AG04449 (cell line): ENCODE measurements around the gene DVL2.

ENCODE experiments used
- CTCF ChIA-PET: fragments of 350-600 bp; formaldehyde crosslinking; extraction: SDS; loops from one replicate; lab custom pipeline; 2021; ENCODE audit warnings: antibody characterized with exemption; lab: Yijun Ruan, JAX
- POLR2A ChIA-PET: fragments of 400-600, 350-600 bp; formaldehyde crosslinking; extraction: SDS; loops from one replicate; lab custom pipeline; 2020; ENCODE audit warnings: antibody characterized with exemption, inconsistent platforms; lab: Yijun Ruan, JAX
- DNase-seq: peaks from one replicate; pipeline ENCODE4 v3.0.0-alpha.2; 2010; ENCODE audit warnings: low read depth, low spot score
- H3K4me3 ChIP-seq: 2 replicates; pipeline ENCODE4 v1.5.1; 2011; ENCODE audit warnings: low read depth, mild to moderate bottlenecking, control low read depth, low read length
- CTCF ChIP-seq: IDR thresholded peaks from one replicate; pipeline ENCODE4 v1.5.1; 2011; ENCODE audit warnings: mild to moderate bottlenecking, moderate library complexity, low read length, control low read depth, inconsistent platforms; ENCODE audit not compliant: insufficient read depth; ENCODE audit errors: missing control alignments

DVL2 gene

DNA sequence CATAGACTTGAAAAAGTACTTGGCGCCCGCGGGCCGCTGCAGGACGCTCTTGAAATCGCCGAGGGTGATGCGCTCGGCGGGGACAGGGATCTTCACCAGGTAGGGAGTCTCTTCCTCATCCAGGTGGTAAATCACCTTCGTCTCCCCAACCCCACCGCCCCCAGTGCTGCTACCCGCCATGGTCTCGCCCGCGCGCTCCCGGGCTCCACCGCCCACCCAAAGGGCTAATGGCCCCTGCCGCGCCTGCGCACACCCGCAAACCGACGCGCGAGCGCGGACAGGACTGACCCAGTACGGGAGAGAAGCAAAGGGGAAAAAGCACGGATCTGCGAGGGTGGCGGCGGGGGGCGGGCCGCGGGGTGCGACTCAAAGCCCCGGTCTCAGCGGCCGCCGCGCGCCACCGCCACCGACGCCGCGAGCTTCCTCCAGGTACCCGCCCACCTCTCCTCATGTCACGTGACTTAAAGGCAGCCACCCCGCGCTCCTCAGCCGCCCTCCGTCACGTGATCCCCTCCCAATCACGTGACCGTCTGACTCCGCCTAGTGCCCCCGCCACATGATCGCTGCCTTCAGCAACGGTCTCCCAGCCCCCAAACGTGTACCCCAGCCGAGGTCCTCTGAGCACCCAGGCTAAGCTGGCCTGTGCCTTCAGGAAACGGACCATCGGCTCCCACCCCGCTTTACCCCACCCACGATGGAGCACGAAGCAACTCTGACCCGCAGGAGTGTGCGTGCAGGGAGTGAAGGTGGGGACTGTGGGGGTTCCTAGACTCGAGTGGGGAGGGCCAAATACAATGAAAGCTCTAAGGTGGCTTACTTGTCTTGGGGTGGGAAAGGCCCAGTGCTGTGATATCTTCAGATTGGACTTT is at the start of gene DVL2:
DVL2 (minus strand) TSS at position 435 of the 869 bp plus-strand sequence; CDS start at position 180, 255 bp downstream.
- POLR2A ChIA-PET: interaction anchor here (1.0 to 5.2 kb wide), 3 partner anchors 8 to 19 kb away, joined by 3 to 82 read pairs (median 3); partner anchors contain the start of genes ACADVL, DLG4 and GABARAP
- peak within 1 kb of the TSS; percentile 84 for H3K4me3 ChIP-seq
- CTCF ChIA-PET: interaction anchor here (0.7 kb wide), 1 partner anchor 14 kb away, joined by 5 read pairs; no protein-coding TSS in a partner anchor
- TF ChIP-seq CTCF: no peak
- no peak for DNase-seq

DNA sequence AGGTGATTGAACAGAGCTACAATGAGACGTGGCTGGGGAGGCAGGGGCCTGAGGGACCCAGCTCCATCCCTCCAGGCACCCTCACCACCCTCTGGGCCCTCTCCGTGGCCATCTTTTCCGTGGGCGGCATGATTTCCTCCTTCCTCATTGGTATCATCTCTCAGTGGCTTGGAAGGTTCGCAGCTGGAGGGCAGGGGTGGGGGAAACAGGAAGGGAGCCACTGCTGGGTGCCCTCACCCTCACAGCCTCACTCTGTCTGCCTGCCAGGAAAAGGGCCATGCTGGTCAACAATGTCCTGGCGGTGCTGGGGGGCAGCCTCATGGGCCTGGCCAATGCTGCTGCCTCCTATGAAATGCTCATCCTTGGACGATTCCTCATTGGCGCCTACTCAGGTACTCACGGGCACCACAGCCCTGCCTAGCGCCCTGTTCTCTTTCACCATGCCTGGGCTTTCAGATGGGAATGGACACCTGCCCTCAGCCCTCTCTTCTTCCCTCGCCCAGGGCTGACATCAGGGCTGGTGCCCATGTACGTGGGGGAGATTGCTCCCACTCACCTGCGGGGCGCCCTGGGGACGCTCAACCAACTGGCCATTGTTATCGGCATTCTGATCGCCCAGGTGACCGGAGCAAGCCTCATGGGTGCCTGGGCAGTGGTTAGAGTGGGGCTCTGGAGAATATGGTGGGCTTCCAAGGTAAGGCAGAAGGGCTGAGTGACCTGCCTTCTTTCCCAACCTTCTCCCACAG is 49.3 kb upstream of the DVL2 start:
- no peak for TF ChIP-seq CTCF
- H3K4me3 ChIP-seq: no peak overlapping the region
- no peak for DNase-seq
- CTCF ChIA-PET: interaction anchor here (0.8 to 13.4 kb wide), 7 partner anchors 8 to 277 kb away, joined by 3 to 255 read pairs (median 7); no protein-coding TSS in a partner anchor
- POLR2A ChIA-PET: no interaction called here

DNA sequence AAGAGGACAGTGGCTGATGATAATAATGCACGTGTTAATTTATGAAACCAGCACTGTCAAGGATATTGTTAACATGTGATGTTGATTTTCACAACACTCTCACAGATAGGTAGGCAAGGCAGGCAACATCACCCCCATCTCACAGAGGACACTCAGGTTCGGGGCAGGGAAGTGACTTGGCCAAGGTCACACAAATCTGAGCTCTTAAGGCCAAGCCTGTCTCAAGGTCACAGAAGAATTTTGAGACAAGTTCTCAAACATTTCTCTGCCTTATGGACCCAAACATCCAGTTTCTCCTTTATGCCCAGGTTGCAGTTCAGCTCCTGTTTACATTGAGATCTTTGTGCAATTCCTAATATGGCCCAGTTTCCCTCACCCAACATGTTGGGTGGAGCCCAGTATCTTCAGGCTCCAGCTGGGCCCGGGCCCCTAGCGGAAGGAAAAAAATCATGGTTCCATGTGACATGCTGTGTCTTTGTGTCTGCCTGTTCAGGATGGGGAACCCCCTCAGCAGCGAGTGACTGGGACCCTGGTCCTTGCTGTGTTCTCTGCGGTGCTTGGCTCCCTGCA is 48.5 kb upstream of the DVL2 start:
- no peak for TF ChIP-seq CTCF
- ChIA-PET CTCF (interaction anchor here (0.8 to 13.4 kb wide), 7 partner anchors 9 to 405 kb away, joined by 3 to 255 read pairs (median 7); partner anchors contain the start of genes TP53 and WRAP53), POLR2A (interaction anchor here (0.6 to 0.7 kb wide), 2 partner anchors 16 kb away, joined by 3 to 4 read pairs; no protein-coding TSS in a partner anchor)
- no peak for DNase-seq
- no peak overlapping the region for H3K4me3 ChIP-seq

DNA sequence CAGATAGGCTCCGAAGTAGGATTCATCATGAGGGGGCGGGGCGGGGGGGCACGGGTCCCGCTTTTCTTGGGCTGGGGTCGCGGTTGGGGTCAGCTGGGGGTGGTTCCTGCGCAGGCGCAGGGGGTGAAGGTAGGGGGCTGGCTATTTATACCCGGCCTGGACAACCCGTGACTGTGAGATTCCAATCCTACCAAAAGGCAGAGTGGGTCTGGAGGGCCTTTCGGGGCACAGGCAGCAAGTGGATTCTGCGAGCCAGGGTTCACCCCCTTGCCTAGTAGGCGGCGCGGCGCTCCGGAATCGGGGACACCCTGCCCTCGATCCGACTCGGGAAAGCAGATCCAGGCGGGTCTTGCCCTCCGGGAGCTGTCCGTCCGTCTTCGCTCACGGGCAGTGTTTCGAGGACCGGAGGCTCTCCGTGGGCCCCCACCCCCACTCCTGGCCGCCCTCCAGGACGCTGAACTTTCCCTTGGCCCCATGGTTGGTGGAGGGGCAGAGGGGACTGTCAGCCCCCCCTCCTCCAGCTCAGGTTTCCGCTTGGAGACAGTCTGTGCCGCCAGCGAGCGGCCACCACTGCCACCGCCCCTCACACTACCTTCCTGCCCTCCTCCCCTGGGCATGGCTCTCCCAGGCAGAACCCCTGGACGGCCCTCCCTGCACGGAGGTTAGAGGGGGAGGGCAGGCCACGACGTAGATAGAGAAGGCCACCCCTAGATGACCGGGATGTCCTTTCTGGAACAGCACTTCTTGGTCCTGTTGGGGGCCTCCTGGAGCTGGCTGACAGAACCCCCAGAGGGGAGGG is 47.8 kb upstream of the DVL2 start:
- DNase-seq: no peak
- no peak for TF ChIP-seq CTCF
- peak overlapping the region; percentile 52 for H3K4me3 ChIP-seq
- ChIA-PET CTCF (interaction anchor here (0.8 to 13.4 kb wide), 10 partner anchors 9 to 405 kb away, joined by 3 to 255 read pairs (median 15); partner anchors contain the start of genes TP53 and WRAP53), POLR2A (interaction anchor here (0.7 to 1.4 kb wide), 2 partner anchors 16 to 22 kb away, joined by 3 to 4 read pairs; no protein-coding TSS in a partner anchor)
